Measurements from ENCODE around the gene STMN1. TPM values are rescaled to one million over a fixed set of nuclear protein-coding genes. Genes with fewer than 3 reads are reported as not detected.

Gene STMN1
- total RNA-seq (2022; extraction: Qiagen RNA extraction): 181 to 210 TPM (median 197 TPM) in 5 replicates

GRCh38 chr1:25905680-25906643, at the start of gene STMN1:
STMN1 (minus strand) TSS chr1:25906419; CDS start chr1:25904676, 1,743 bp downstream.

GRCh38 chr1:25875154-25875855, 30.9 kb downstream of the STMN1 start, which contains the start of gene PAQR7:
PAQR7 (minus strand) TSS chr1:25875708; CDS start chr1:25863839, 11,869 bp downstream.

GRCh38 chr1:25858906-25859789, 47.1 kb downstream of the STMN1 start, which contains the start of gene AUNIP:
AUNIP (minus strand) TSS chr1:25859457; CDS start chr1:25859357, 100 bp downstream.

Other genes with a start within 250 kb of the STMN1 start
- 54.3 to 64.6 TPM (median 62.1 TPM) in 5 replicates for gene SELENON, start 106.2 kb downstream of the STMN1 start, total RNA-seq (2022; extraction: Qiagen RNA extraction)
- gene MTFR1L, start 86.5 kb downstream of the STMN1 start, total RNA-seq (2022; extraction: Qiagen RNA extraction): 23.1 to 26.1 TPM (median 25.4 TPM) in 5 replicates
- gene AUNIP, start 47.0 kb downstream of the STMN1 start, total RNA-seq (2022; extraction: Qiagen RNA extraction): 6.0 to 8.0 TPM (median 6.4 TPM) in 5 replicates
- 3.7 to 5.3 TPM (median 4.7 TPM) in 5 replicates for gene PAQR7, start 30.7 kb downstream of the STMN1 start, total RNA-seq (2022; extraction: Qiagen RNA extraction)
- gene PAFAH2, start 91.6 kb upstream of the STMN1 start, total RNA-seq (2022; extraction: Qiagen RNA extraction): 7.5 to 9.6 TPM (median 7.6 TPM) in 5 replicates
- gene EXTL1, start 115.4 kb upstream of the STMN1 start, total RNA-seq (2022; extraction: Qiagen RNA extraction): 0.01 to 0.04 TPM in 2 of 5 replicates, not detected in the others
- 0.03 to 0.10 TPM (median 0.09 TPM) in 5 replicates for gene SLC30A2, start 139.7 kb upstream of the STMN1 start, total RNA-seq (2022; extraction: Qiagen RNA extraction)
- gene TRIM63, start 161.2 kb upstream of the STMN1 start, total RNA-seq (2022; extraction: Qiagen RNA extraction): 0.08 to 0.17 TPM (median 0.13 TPM) in 5 replicates
- gene PDIK1L, start 205.4 kb upstream of the STMN1 start, total RNA-seq (2022; extraction: Qiagen RNA extraction): 1.5 to 2.0 TPM (median 1.9 TPM) in 5 replicates

All from A549 treated with CORT108297 at 1 μM for 4 hours (cell line).